ENCODE results near the gene NDUFA12. TPM values are rescaled to one million over a fixed set of nuclear protein-coding genes. Genes with fewer than 3 reads are reported as not detected.
"Not testable (repeated sequence)": the region's sequence is repeated elsewhere in the genome, so short reads cannot be mapped to it uniquely, and the experiment has no call there.

NDUFA12 gene
- total RNA-seq, 1 donor from 2014 or later = 86.5 TPM

DNA sequence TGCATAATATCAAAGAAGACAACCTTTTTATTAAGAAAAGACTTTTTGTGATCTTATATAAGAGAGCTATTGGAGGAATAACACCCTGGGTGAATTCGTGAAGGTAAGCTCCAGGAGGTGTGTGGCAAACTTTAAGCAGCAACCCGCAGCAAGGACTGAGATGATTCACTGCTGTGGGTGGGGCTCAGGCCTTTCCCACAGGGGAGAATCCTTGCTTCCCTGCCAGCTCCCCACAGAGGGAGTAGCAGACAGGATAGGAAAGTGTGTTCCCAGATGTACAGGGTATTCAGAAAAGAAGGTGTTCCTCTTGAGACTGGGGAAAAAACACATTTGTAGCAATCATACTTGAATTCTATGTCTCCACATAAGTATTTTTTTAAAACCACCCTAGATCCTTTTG, 9.2 kb downstream of the NDUFA12 start:
- no peaks in the 10 kb centered on the region for H3K4me1 Mint-ChIP-seq (ENCODE audit: low read depth)
- H3K4me3 Mint-ChIP-seq (ENCODE audit: low read depth) = no peak overlapping the region
- H3K9me3 Mint-ChIP-seq (ENCODE audit: low read depth) = no peaks in the 10 kb centered on the region
- no peaks in the 10 kb centered on the region for H3K27me3 Mint-ChIP-seq
- TF ChIP-seq, protein P1, sequence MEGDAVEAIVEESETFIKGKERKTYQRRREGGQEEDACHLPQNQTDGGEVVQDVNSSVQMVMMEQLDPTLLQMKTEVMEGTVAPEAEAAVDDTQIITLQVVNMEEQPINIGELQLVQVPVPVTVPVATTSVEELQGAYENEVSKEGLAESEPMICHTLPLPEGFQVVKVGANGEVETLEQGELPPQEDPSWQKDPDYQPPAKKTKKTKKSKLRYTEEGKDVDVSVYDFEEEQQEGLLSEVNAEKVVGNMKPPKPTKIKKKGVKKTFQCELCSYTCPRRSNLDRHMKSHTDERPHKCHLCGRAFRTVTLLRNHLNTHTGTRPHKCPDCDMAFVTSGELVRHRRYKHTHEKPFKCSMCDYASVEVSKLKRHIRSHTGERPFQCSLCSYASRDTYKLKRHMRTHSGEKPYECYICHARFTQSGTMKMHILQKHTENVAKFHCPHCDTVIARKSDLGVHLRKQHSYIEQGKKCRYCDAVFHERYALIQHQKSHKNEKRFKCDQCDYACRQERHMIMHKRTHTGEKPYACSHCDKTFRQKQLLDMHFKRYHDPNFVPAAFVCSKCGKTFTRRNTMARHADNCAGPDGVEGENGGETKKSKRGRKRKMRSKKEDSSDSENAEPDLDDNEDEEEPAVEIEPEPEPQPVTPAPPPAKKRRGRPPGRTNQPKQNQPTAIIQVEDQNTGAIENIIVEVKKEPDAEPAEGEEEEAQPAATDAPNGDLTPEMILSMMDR (IDR thresholded peaks at IDR 0.05; ENCODE audit: unreplicated experiment) = no peak
- peaks cover 10% of the 10 kb centered on the region for H3K36me3 Mint-ChIP-seq (ENCODE audit: insufficient read depth)
- no peak for DNase-seq (ENCODE audit: low spot score, unreplicated experiment)
- H3K27ac Mint-ChIP-seq = no peak overlapping the region

DNA sequence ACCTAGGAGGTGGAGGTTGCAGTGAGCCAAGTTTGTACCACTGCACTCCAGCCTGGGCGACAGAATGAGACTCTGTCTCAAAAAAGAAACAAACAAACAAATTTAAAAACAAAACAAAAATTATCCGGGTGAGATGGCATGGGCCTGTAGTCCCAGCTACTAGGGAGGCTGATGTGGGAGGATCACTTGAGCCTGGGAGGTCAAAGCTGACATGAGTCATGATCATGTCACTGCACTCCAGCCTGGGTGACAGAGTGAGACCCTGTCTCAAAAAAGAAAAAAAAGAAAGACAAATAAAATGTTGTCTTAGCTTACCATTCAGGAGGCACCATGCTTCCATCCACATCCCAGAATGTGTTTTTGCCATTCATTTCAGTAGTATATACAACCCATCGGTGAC, 9.6 kb downstream of the NDUFA12 start:
- not testable (repeated sequence) for H3K27ac Mint-ChIP-seq; DNase-seq (ENCODE audit: low spot score, unreplicated experiment); H3K9me3 Mint-ChIP-seq (ENCODE audit: low read depth); H3K4me3 Mint-ChIP-seq (ENCODE audit: low read depth); H3K36me3 Mint-ChIP-seq (ENCODE audit: insufficient read depth); H3K27me3 Mint-ChIP-seq; H3K4me1 Mint-ChIP-seq (ENCODE audit: low read depth)

DNA sequence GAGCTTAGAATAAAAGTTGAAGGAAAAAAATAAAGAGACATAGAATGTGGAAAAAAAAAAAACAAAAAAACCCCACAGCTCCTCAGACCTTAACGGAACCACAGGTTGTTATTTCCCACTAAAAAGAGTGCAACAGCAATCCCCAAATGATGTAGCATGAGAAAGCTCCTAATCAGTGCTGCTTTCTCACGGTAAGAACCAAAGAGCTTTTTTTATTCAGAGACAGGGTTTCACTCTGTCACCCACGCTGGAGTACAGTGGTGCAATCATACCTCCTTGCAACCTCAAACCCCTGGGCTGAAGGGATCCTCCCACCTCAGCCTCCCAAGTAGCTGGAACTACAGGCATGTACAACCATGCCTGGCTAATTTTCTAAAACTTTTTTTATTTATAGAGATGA, 13.3 kb downstream of the NDUFA12 start:
- Mint-ChIP-seq H3K27me3 (no peaks in the 10 kb centered on the region), H3K4me3 (ENCODE audit: low read depth) (no peak overlapping the region), H3K9me3 (ENCODE audit: low read depth) (no peaks in the 10 kb centered on the region), H3K27ac (no peak overlapping the region), H3K36me3 (ENCODE audit: insufficient read depth) (peaks cover 10% of the 10 kb centered on the region), H3K4me1 (ENCODE audit: low read depth) (no peaks in the 10 kb centered on the region)
- TF ChIP-seq, protein P1 (IDR thresholded peaks at IDR 0.05; ENCODE audit: unreplicated experiment) = no peak
- DNase-seq (ENCODE audit: low spot score, unreplicated experiment) = no peak

DNA sequence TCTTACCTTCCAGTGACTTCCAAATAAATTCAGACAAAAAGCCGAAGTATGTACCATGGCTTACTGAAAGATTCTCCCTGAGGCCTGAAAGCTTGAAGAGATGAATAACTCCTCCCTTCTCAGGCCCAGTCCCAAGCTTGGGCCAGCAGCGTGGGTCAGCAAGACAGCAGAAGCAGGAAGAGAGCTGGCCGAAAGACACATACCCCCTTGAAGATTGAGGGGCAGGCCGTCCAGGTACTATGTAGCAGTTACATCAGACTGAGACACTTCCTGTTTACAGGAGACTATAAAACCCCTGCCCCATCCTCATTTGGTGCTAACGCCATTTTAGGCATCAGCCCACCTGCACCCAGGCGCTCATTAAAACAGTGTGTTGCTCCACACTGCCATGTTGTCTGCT, 15.0 kb downstream of the NDUFA12 start:
- H3K27ac Mint-ChIP-seq = no peak overlapping the region

DNA sequence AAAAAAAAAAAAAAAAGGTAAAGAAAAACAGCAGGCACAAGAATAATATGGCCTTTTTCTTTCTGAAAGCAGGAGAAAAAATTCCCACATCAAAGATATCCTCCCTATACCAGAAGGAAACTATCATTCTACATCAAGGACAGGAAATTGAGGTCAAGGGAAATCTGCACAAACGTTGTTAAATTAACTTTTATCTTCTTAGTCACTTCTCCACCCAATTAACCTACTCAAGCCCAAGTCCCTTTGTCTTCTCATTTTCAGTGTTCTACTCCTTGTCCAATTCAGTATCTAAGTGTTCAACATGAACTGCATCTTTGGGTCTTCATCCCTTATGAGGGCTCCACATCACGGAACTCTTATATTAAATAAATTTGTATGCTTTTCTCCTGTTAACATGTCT, 15.7 kb downstream of the NDUFA12 start:
- H3K4me3 Mint-ChIP-seq (ENCODE audit: low read depth) = no peak overlapping the region
- no peaks in the 10 kb centered on the region for H3K27me3 Mint-ChIP-seq
- no peaks in the 10 kb centered on the region for H3K9me3 Mint-ChIP-seq (ENCODE audit: low read depth)
- H3K36me3 Mint-ChIP-seq (ENCODE audit: insufficient read depth) = peaks cover 7% of the 10 kb centered on the region
- H3K27ac Mint-ChIP-seq = no peak overlapping the region
- DNase-seq (ENCODE audit: low spot score, unreplicated experiment) = no peak
- TF ChIP-seq, protein P1 (IDR thresholded peaks at IDR 0.05; ENCODE audit: unreplicated experiment) = no peak
- H3K4me1 Mint-ChIP-seq (ENCODE audit: low read depth) = no peaks in the 10 kb centered on the region

More for the DNA sequence above, 15.0 kb downstream of the NDUFA12 start:
- H3K4me1 Mint-ChIP-seq (ENCODE audit: low read depth) = no peaks in the 10 kb centered on the region
- TF ChIP-seq, protein P1 (IDR thresholded peaks at IDR 0.05; ENCODE audit: unreplicated experiment) = no peak
- H3K27me3 Mint-ChIP-seq = no peaks in the 10 kb centered on the region
- no peak for DNase-seq (ENCODE audit: low spot score, unreplicated experiment)
- peaks cover 7% of the 10 kb centered on the region for H3K36me3 Mint-ChIP-seq (ENCODE audit: insufficient read depth)
- no peaks in the 10 kb centered on the region for H3K9me3 Mint-ChIP-seq (ENCODE audit: low read depth)
- no peak overlapping the region for H3K4me3 Mint-ChIP-seq (ENCODE audit: low read depth)

DNA sequence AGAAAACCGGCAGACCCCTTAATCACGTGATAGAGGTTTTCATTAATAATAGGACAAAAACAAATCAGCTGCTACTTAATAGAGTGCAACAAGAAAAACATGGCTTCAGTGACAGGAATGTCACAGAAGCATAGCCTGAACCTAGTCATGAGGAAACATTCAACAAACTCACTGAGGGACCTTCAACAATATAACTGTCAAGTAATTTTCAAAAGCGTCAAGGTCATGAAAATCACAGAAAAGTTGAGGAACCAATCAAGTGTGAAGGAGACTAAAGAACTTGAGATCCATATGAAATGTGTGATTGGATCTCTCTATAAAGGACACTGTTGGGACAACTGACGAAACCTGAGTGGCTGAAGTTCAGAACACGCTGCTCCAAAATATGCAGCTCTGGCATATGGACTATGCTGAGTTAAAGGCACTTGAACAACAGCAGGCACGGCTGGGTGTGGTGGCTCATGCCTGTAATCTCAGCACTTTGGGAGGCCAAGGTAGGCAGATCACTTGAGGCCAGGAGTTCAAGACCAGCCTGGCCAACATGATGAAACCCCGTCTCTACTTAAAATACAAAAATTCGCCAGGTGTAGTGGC, 16.3 kb downstream of the NDUFA12 start:
- H3K4me3 Mint-ChIP-seq (ENCODE audit: low read depth) = no peak overlapping the region
- no peaks in the 10 kb centered on the region for H3K27me3 Mint-ChIP-seq
- no peaks in the 10 kb centered on the region for H3K4me1 Mint-ChIP-seq (ENCODE audit: low read depth)
- no peaks in the 10 kb centered on the region for H3K9me3 Mint-ChIP-seq (ENCODE audit: low read depth)
- TF ChIP-seq, protein P1 (IDR thresholded peaks at IDR 0.05; ENCODE audit: unreplicated experiment) = no peak
- H3K27ac Mint-ChIP-seq = no peak overlapping the region
- DNase-seq (ENCODE audit: low spot score, unreplicated experiment) = no peak
- H3K36me3 Mint-ChIP-seq (ENCODE audit: insufficient read depth) = peaks cover 9% of the 10 kb centered on the region

DNA sequence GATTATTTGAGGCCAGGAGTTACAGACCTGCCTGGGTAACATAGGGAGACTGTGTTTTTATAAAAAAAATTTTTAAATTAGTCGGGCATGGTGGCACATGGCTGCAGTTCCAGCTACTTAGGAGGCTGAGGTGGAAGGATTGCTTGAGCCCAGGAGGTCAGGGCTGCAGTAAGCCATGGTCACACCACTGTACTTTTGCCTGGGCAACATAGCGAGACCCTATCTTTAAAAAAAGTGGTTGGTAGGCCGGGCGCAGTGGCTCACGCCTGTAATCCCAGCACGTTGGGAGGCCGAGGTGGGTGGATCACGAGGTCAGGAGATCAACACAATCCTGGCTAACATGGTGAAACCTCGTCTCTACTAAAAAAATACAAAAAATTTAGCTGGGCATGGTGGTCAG, 18.4 kb downstream of the NDUFA12 start:
- H3K27me3 Mint-ChIP-seq; H3K27ac Mint-ChIP-seq; H3K4me1 Mint-ChIP-seq (ENCODE audit: low read depth); DNase-seq (ENCODE audit: low spot score, unreplicated experiment); H3K4me3 Mint-ChIP-seq (ENCODE audit: low read depth); H3K9me3 Mint-ChIP-seq (ENCODE audit: low read depth); H3K36me3 Mint-ChIP-seq (ENCODE audit: insufficient read depth): not testable (repeated sequence)

Measured in progenitor cell of endocrine pancreas (in vitro differentiated cells).